DMS79 (cell line): ENCODE measurements around the gene ITGA2.
"Not testable (repeated sequence)": the region's sequence is repeated elsewhere in the genome, so short reads cannot be mapped to it uniquely, and the experiment has no call there.

ENCODE experiments used
- DNase-seq: peaks from one replicate; lab custom pipeline; 2025; lab: John Stamatoyannopoulos, UW

The ITGA2 gene

DNA sequence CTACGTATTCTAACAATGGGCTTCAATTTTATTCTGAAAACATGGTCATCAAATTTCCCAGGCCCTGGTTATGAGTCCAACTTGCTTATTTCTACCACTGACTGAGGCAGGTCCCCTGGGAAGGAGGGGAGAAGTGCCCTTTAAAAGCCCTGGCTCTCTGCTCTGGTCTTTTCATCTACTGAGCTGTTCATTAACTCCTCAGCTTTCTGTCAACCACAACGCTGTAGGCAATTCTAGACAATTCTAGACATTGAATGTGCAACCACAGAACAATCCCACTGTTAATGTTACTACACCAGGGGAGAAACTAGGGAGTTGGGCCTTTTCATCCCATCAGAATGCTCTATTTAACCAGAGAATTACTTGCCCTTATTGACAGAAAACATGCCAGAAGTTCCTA, 110.4 kb downstream of the ITGA2 start:
- no peak for DNase-seq

DNA sequence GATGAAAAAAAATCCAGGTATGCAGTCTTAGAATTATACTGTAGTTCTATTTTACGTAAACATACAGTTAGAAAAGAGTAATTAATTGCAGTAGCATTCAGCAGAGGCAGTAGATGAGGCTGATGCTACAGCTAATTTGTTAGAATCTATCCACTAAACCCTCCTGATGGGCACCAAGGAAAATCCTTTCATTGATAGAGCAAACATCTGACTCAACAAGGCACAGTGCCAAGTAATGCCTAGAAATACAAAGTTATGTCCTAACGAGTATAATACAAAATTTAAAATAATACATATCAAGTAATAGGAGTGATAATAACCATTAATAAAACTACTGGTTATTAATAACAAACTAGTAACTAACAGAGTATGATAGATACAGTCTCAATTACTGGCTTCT, 111.5 kb downstream of the ITGA2 start:
- no peak for DNase-seq

DNA sequence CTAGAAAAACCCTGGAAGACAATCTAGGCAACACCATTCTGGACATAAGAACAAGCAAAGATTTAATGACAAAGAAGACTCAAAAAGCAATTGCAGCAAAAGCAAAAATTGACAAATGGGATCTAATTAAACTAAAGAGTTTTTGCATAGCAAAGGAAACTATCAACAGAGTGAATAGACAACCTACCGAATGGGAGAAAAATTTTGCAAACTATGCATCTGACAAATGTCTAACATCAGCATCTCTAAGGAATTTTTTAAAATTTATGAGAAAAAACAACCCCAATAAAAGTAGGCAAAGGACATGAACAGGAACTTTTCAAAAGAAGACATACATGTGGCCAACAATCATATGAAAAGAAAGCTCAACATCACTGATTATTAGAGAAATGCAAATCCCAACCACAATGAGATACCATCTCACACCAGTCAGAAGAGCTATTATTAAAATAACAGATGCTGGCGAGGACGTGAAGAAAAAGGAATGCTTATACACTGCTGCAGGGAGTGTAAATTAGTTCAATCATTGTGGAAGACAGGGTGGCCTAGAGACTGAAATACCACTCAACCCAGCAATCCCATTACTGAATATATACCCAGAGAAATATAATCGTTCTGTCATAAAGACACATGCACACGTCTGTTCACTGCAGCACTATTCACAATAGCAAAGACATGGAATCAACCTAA, 116.6 kb downstream of the ITGA2 start:
- DNase-seq = no peak

- no peak for DNase-seq
Measured at GRCh38 chr5:53109056-53109442, 119.9 kb downstream of the ITGA2 start.

- peak; percentile 62 for DNase-seq
Measured at GRCh38 chr5:53109443-53110127, 120.4 kb downstream of the ITGA2 start, which contains the start of gene MOCS2. TSS of gene MOCS2 (minus strand) at chr5:53109757. CDS start at chr5:53107174, 2,583 bp downstream.

DNA sequence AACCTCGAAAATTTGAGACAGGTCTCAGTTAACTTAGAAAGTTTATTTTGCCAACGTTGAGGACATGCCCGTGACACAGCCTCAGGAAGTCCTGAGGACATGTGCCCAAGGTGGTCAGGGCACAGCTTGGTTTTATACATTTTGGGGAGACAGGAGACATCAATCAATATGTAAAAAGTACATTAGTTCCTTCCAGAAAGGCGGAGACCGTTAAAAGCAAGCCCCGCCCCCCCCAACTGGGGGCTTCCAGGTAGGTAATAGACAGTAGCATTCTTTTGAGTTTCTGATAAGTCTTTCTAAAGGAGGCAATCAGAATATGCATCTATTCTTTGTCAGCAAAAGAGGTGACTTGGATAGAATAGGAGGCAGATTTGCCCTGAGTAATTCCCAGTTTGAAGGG, 121.0 kb downstream of the ITGA2 start:
- DNase-seq = no peak

DNA sequence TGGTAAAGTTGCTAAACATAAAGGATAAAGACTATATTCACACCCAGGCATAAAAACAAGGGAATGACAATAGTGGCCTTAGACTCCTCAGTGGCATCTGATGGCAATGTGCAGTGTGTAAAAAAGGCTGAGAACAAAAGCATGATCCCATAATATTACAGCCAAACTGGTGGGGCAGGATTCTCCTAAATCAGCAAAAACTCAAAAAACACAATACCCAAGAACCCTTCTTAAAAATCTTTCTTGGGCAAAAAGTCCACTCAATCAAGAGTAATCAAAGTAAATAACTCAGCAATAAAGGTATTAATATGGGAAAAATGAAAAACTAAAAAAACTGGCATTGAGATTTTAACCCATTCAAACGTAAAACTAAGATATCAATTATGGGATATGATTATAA, 122.0 kb downstream of the ITGA2 start:
- no peak for DNase-seq

GRCh38 chr5:53112307-53112706, 123.2 kb downstream of the ITGA2 start:
- DNase-seq = not testable (repeated sequence)

- DNase-seq = no peak
Measured at GRCh38 chr5:53112909-53113308, 123.8 kb downstream of the ITGA2 start.

DNA sequence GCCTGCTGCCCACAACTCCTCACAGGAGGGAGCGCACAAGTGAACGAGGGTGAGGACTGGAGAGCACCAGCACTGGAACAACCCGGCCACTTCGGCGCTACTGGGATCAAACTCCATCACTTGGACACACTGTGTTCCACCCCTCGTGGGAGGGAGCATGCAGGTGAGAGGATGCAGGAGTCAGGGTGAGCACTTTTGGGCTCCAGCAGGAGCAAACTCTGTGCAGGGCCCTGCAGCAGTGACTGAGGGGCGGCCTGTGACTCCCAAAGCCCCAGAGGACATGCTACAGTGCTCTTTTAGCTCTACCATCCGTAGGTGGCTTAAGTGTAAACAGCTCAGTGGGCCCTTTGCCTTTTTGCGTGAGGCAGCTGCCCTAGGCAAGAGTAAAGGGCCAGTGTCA, 124.8 kb downstream of the ITGA2 start:
- no peak for DNase-seq

DNA sequence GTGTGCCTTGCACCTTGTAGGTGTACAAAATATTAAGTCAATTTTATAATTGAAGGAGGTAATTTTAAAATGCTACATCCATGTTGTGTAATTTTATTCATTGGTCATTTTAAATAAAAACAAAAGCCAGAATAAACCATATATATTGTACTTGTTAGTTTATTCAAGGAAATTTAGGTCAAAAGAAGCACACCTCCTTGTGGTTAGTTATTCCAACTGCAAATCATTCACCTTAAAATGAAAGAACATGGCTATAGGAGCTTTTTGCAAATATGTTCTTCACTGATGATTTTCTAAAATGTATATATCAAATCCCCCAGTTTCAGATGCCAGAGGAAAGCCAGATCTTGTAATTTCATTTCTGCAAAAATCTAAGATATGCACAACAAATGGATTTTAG, 125.8 kb downstream of the ITGA2 start:
- DNase-seq = no peak

DNA sequence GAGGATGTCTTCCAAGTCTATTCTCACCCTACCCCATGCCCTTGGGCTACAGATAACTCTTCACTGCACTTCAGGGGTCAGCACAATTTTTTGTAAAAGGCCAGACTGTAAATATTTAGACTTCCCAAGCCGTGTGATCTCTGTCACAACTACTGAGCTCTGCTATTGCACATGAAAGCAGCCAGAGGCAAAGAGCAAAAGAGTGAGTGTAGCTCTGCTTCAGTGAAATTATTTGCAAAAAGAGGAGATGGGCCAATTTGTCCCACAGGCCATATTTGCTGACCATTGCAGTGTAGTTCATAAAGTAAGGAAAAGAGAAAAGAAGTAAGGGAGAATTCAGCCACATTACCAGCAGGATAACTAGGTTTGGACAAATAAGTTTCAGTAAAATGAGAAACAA, 127.4 kb downstream of the ITGA2 start:
- no peak for DNase-seq

DNA sequence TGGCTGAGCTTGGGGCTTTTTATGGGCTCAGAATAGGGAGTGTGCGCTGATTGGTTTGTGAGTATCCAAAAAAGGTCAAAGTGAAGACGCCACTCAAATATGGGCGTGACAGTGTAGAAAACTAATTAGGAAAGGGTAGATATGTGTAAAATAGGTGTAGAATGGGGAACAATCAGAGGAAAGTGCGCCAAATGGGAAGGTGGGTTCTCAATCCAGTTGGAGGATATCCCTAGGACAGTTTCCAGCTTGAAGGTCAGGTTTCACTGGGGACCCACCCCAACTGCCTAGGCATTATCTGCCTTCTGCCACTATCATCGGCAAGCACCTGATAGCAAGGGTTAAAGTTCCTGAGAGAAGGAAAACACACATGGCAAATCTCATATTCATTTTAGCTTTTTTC, 129.7 kb downstream of the ITGA2 start:
- no peak for DNase-seq

DNA sequence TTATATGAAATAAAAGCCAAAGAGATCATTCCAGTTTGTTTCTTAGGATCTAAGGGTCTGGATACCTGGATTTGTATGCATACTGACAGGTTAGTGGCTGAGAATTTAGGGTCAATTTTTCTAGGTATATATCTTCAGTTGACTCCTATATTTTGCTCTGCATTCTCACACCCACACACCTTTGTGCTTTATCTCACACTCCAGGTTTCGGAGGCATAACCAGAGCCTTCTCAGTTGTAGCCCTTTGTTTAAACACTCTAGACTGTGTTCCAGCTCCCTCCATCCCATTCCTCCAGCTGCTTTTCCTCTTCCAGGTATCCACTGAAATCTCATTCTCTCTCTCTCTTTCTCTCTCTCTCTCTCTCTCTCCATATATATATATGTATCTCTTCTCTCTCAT, 131.0 kb downstream of the ITGA2 start:
- no peak for DNase-seq

GRCh38 chr5:53123702-53124101, 134.6 kb downstream of the ITGA2 start:
- DNase-seq = no peak

DNA sequence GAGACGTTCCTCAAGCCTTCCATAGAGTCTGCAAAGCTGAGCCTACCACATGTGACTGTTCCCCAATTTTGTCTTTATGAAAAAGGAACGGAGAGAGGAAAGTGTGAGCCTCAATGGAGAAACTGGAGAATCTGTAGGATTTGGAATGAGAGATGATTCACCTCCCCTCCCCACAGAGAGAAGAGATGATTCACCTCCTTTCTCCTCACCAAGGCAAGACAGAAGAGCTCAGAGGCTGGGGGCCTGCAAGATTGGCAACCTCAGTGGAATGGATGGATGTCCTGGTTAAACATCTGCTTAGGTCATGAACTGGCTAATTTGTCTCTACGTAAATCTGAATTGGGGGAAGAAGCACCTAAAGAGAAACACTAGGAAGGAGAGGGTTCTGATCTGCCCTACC, 137.4 kb downstream of the ITGA2 start:
- no peak for DNase-seq

GRCh38 chr5:53127107-53127506, 138.0 kb downstream of the ITGA2 start:
- DNase-seq = no peak

DNA sequence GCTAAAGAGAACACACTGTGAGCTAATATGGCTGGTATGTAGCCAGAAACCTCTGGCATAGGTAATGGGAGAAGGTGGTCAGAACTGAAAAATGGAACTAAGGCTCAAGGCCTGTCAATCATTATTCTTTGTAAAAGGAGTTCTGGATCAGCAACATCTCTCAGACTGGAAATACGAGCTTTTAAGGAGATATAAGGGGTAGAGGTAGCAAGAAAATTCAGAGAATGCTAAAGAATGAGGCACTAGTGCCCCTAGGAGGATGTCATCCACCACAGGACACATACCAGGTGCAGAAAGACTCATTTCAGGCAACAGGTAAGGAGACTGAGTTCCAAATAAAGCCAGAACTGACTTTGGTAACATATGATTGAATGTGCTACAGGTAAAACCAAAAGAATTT, 139.3 kb downstream of the ITGA2 start:
- DNase-seq = no peak

DNA sequence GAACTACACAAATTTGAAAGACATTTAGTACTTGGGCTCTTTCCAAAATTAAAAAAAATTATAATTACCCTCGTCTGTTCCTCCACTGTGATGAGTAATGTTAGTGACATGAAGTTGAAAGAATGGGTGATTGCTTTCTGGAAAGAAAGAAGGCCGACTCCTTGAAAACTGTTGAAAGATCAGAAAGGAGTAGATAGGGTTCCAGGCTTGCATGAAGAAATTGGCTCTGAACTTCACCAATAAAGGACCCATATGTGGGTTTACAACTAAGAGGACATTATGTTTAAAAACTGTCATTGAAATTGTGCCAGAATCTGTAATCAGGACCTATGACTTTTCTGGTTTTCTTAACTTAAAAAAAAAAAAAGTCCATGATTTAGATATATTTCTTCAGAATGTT, 141.1 kb downstream of the ITGA2 start:
- no peak for DNase-seq

GRCh38 chr5:53133020-53133419, 143.9 kb downstream of the ITGA2 start:
- DNase-seq = no peak
